Stimulated activated CD8-positive, alpha-beta memory T cell treated with anti-CD3 and anti-CD28 coated beads, Interleukin-4, amount 100 ng/mL, for 48 hours (primary cell): Measurements from ENCODE around the gene CDKAL1.
"Not testable (repeated sequence)": the region's sequence is repeated elsewhere in the genome, so short reads cannot be mapped to it uniquely, and the experiment has no call there.

Experiments
- DNase-seq: peaks from one replicate; pipeline ENCODE4 v3.0.0-alpha.2; 2020

Gene CDKAL1

GRCh38 chr6:21193790-21194475 lies 659.7 kb downstream of the CDKAL1 start:
- no peak for DNase-seq

- not testable (repeated sequence) for DNase-seq
Measured at GRCh38 chr6:21195301-21195700, 661.0 kb downstream of the CDKAL1 start.

GRCh38 chr6:21198032-21198640 lies 663.9 kb downstream of the CDKAL1 start:
- DNase-seq: no peak

- DNase-seq: no peak
Measured at GRCh38 chr6:21199262-21199661, 665.0 kb downstream of the CDKAL1 start.

GRCh38 chr6:21200134-21200870 lies 666.0 kb downstream of the CDKAL1 start:
- no peak for DNase-seq

GRCh38 chr6:21201187-21201586 lies 666.9 kb downstream of the CDKAL1 start:
- DNase-seq: no peak

- no peak for DNase-seq
Measured at GRCh38 chr6:21201637-21202350, 667.5 kb downstream of the CDKAL1 start.

GRCh38 chr6:21202521-21202920 lies 668.3 kb downstream of the CDKAL1 start:
- DNase-seq: no peak

- DNase-seq: no peak
Measured at GRCh38 chr6:21204951-21205350, 670.7 kb downstream of the CDKAL1 start.

GRCh38 chr6:21208081-21208795 lies 674.0 kb downstream of the CDKAL1 start:
- no peak for DNase-seq

- DNase-seq: no peak
Measured at GRCh38 chr6:21208796-21209186, 674.5 kb downstream of the CDKAL1 start.

- no peak for DNase-seq
Measured at GRCh38 chr6:21213492-21213891, 679.2 kb downstream of the CDKAL1 start.

GRCh38 chr6:21214738-21215448 lies 680.6 kb downstream of the CDKAL1 start:
- DNase-seq: no peak

GRCh38 chr6:21219241-21219640 lies 685.0 kb downstream of the CDKAL1 start:
- DNase-seq: no peak

GRCh38 chr6:21219856-21220255 lies 685.6 kb downstream of the CDKAL1 start:
- no peak for DNase-seq

- DNase-seq: no peak
Measured at GRCh38 chr6:21220271-21220987, 686.2 kb downstream of the CDKAL1 start.

- DNase-seq: no peak
Measured at GRCh38 chr6:21222656-21223055, 688.4 kb downstream of the CDKAL1 start.

GRCh38 chr6:21225912-21226311 lies 691.7 kb downstream of the CDKAL1 start:
- no peak for DNase-seq

- no peak for DNase-seq
Measured at GRCh38 chr6:21227486-21227885, 693.2 kb downstream of the CDKAL1 start.

- DNase-seq: no peak
Measured at GRCh38 chr6:21228411-21228810, 694.2 kb downstream of the CDKAL1 start.

GRCh38 chr6:21228876-21229460 lies 694.7 kb downstream of the CDKAL1 start:
- no peak for DNase-seq
